ENCODE data around the gene APH1B.

DNA sequence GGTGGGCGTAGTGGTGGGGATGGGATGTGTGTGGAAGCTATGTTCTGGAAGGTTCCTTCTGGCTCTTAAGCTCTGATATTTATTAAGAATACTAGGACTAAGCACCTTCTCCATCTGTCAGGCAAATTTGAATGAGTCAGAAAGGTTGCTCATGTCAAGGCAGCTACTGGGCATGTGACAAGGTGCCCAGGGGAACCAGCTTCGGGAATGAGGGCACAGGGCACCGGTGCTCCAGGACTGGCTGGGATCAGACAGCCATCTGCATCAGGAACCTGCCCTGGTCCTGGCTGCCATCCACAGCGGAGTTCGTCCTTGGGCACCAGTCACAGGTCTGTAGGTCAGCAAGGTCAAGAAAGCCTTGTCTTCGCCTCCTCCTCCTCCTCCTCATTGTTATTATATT is 71.8 kb downstream of the APH1B start:
- TF ChIP-seq CTCF (IDR thresholded peaks at IDR 0.05), result no peak
- no peak for TF ChIP-seq POLR2A (IDR thresholded peaks at IDR 0.05)
- TF ChIP-seq POLR2AphosphoS5 (IDR thresholded peaks at IDR 0.05), result no peak

Data from sigmoid colon (tissue), 4 donors.